GM12878 (cell line): ENCODE data around the gene MTHFS. TPM values are rescaled to one million over a fixed set of nuclear protein-coding genes. Genes with fewer than 3 reads are reported as not detected.
A peak's percentile ranks its signal among the peaks of the same experiment; 100 is the strongest.

Experiments
- BCL11A ChIP-seq: IDR thresholded peaks from 2 replicates; pipeline ENCODE4 v1.6.1; 2011; ENCODE audit warnings: low read depth, low read length
- BCL3 ChIP-seq: IDR thresholded peaks from 2 replicates; pipeline ENCODE4 v1.6.1; 2011; ENCODE audit warnings: borderline replicate concordance, low read depth, mild to moderate bottlenecking, moderate library complexity, low read length; ENCODE audit not compliant: insufficient read depth, poor library complexity, severe bottlenecking
- CBFB ChIP-seq: IDR thresholded peaks from 2 replicates; pipeline ENCODE4 v1.6.1; 2016; ENCODE audit warnings: antibody characterized with exemption, low read depth
- CEBPB ChIP-seq, 2 experiments: fragments of 150-350 bp in 1 of 2; IDR thresholded peaks; 2 replicates each; pipeline ENCODE4 v1.6.1; 2012 to 2014; ENCODE audit warnings: low read depth in 2 of 2, low read length in 2 of 2, borderline replicate concordance in 1 of 2, inconsistent platforms in 1 of 2
- DPF2 ChIP-seq: fragments of 450-650 bp; IDR thresholded peaks from 2 replicates; pipeline ENCODE4 v1.6.1; 2017; ENCODE audit warnings: mild to moderate bottlenecking
- HDAC2 ChIP-seq: fragments of 200-600 bp; sonication (generic); IDR thresholded peaks from 2 replicates; pipeline ENCODE4 v1.6.1; 2017
- MEF2B ChIP-seq: fragments of 450-650 bp; IDR thresholded peaks from 2 replicates; pipeline ENCODE4 v1.6.1; 2018; ENCODE audit warnings: mild to moderate bottlenecking, moderate library complexity; ENCODE audit not compliant: partially characterized antibody, poor library complexity, severe bottlenecking
- MLLT1 ChIP-seq: fragments of 450-650 bp; IDR thresholded peaks from 2 replicates; pipeline ENCODE4 v1.6.1; 2016; ENCODE audit warnings: mild to moderate bottlenecking
- MXI1 ChIP-seq: fragments of 150-350 bp; IDR thresholded peaks from 2 replicates; pipeline ENCODE4 v1.6.1; 2011; ENCODE audit warnings: low read depth, mild to moderate bottlenecking, inconsistent platforms, low read length, improper control_type of control experiment
- NKRF ChIP-seq: fragments of 450-650 bp; conservative IDR thresholded peaks from 2 replicates; pipeline ENCODE4 v1.6.1; 2017; ENCODE audit warnings: mild to moderate bottlenecking, moderate library complexity
- NR2F1 ChIP-seq: fragments of 450-650 bp; conservative IDR thresholded peaks from 2 replicates; pipeline ENCODE4 v1.6.1; 2017; ENCODE audit warnings: mild to moderate bottlenecking
- PAX8 ChIP-seq: fragments of 450-650 bp; IDR thresholded peaks from 2 replicates; pipeline ENCODE4 v1.6.1; 2017; ENCODE audit warnings: mild to moderate bottlenecking, moderate library complexity
- PKNOX1 ChIP-seq: fragments of 450-650 bp; IDR thresholded peaks from 2 replicates; pipeline ENCODE4 v1.6.1; 2016; ENCODE audit warnings: mild to moderate bottlenecking
- POLR2AphosphoS5 ChIP-seq: IDR thresholded peaks from 2 replicates; pipeline ENCODE4 v1.6.1; 2011; ENCODE audit warnings: mild to moderate bottlenecking, low read length, inconsistent platforms
- RELA ChIP-seq: fragments of 450-650 bp; IDR thresholded peaks from 2 replicates; pipeline ENCODE4 v1.8.0; 2014; ENCODE audit warnings: borderline replicate concordance; ENCODE audit not compliant: partially characterized antibody
- REST ChIP-seq: IDR thresholded peaks from 2 replicates; pipeline ENCODE4 v1.6.1; 2012; ENCODE audit warnings: mild to moderate bottlenecking, low read depth, low read length
- SIN3A ChIP-seq: IDR thresholded peaks from 2 replicates; pipeline ENCODE4 v1.6.1; 2012; ENCODE audit warnings: low read depth, low read length, improper control_type of control experiment
- SMAD5 ChIP-seq: IDR thresholded peaks from 2 replicates; pipeline ENCODE4 v1.6.1; 2016; ENCODE audit warnings: antibody characterized with exemption, low read depth
- USF1 ChIP-seq: IDR thresholded peaks from 2 replicates; pipeline ENCODE4 v1.6.1; 2011; ENCODE audit warnings: borderline replicate concordance, low read depth, mild to moderate bottlenecking, moderate library complexity, mixed read lengths, low read length; ENCODE audit not compliant: insufficient read depth; ENCODE audit errors: extremely low read length
- YBX1 ChIP-seq: fragments of 450-650 bp; IDR thresholded peaks from 2 replicates; pipeline ENCODE4 v1.6.1; 2016; ENCODE audit warnings: antibody characterized with exemption
- YY1 ChIP-seq: IDR thresholded peaks from 2 replicates; pipeline ENCODE4 v1.6.1; 2011; ENCODE audit warnings: low read depth, mild to moderate bottlenecking, low read length
- polyA plus RNA-seq, 11 experiments: library from polyadenylated mRNA; depleted of rRNA in 4 of 11; unstranded in 6 of 11; stranded (reverse) in 5 of 11; fragments of >200 nt; fragmentation: Nextera tagmentation in 4 of 11; fragmentation: Illumina TruSeq in 1 of 11; extraction: Ambion mirVana in 4 of 11; extraction: Trizol in 1 of 11; gene quantifications; 1 replicate in 1 of 11; 2 replicates in 10 of 11; pipeline versions ENCODE4 v1.2.1 to v1.2.3, GENCODE V29; 2011 to 2016; ENCODE audit warnings: inconsistent platforms in 2 of 11, missing spikeins in 2 of 11, low read depth in 1 of 11
- total RNA-seq, 4 experiments: library from RNA; depleted of rRNA in 3 of 4; stranded (reverse); fragments of >200 nt in 3 of 4; fragmentation: Illumina TruSeq in 1 of 4; extraction: Trizol in 1 of 4; gene quantifications; 2 replicates each; pipeline versions ENCODE4 v1.2.1 to v1.2.3, GENCODE V29; 2013 to 2021

MTHFS gene
- total and polyA plus RNA-seq, 10 of the 15 experiments (the other 5 are each of a cell fraction or from before 2014, with no cell fraction given) = 14.0 to 81.9 (median 31.8) TPM

GRCh38 chr15:79923079-79923514, 26.3 kb upstream of the MTHFS start (continued):
- TF ChIP-seq BCL3 (no peak), MXI1 (no peak), REST (no peak), USF1 (no peak), MLLT1 (no peak), YBX1 (no peak), PAX8 (no peak), NR2F1 (peak; percentile 15; the same call in 1 of the 2 replicates), NKRF (no peak), YY1 (no peak), DPF2 (peak; percentile 67), MEF2B (peak; percentile 6), CEBPB (IDR thresholded peaks at IDR 0.05; ENCODE audit: borderline replicate concordance in 1 of 2, low read depth in 2 of 2, low read length in 2 of 2) (no peak), SIN3A (no peak), POLR2AphosphoS5 (peak; percentile 51; the same call in 1 of the 2 replicates), CBFB (no peak), SMAD5 (no peak), HDAC2 (no peak), BCL11A (no peak), PKNOX1 (no peak), RELA (no peak)
